ENCODE measurements around the gene DIO3.

The DIO3 gene

DNA sequence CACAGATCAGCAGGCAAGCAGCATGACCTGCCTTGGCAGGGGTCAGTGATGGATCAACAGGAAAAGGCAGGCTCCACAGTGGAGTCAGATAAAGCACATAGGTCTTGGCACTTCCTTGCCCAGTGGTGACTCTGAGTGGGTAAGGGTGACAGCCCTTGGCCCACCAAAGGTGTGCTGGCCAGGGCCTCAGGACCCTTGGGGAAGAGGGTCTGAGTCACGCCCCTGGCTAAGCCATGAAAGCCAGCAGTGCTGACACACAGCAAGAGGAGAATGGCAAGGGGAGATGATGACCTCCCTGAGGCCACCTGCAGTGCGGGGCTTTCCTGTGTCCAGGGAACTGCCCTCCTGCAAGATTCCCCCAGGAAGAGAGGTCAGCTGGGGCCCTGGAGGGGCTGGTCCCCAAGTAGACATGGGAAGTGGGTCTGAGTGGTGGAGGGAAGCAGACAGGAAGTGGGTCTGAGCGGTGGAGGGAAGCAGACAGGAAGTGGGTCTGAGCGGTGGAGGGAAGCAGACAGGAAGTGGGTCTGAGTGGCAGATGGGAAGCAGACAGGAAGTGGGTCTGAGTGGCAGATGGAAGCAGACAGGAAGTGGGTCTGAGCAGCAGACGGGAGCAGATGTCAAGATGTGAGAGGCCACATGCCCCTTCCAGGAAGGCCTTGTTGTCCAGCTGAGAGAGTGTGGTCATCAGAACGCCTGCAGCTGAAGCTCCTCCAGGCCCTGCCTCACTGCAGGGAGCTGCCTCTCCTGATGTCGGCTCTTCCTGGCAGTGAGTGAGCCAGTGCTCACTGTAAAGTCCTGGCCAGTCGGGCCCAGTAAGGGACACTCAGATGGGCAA lies 34.8 kb downstream of the DIO3 start:
- TF ChIP-seq, protein P1, sequence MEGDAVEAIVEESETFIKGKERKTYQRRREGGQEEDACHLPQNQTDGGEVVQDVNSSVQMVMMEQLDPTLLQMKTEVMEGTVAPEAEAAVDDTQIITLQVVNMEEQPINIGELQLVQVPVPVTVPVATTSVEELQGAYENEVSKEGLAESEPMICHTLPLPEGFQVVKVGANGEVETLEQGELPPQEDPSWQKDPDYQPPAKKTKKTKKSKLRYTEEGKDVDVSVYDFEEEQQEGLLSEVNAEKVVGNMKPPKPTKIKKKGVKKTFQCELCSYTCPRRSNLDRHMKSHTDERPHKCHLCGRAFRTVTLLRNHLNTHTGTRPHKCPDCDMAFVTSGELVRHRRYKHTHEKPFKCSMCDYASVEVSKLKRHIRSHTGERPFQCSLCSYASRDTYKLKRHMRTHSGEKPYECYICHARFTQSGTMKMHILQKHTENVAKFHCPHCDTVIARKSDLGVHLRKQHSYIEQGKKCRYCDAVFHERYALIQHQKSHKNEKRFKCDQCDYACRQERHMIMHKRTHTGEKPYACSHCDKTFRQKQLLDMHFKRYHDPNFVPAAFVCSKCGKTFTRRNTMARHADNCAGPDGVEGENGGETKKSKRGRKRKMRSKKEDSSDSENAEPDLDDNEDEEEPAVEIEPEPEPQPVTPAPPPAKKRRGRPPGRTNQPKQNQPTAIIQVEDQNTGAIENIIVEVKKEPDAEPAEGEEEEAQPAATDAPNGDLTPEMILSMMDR (IDR thresholded peaks at IDR 0.05; ENCODE audit: control insufficient read depth, insufficient read depth, low read depth, low read length, missing control alignments): no peak
- H3K4me3 ChIP-seq (ENCODE audit: control insufficient read depth, low read depth, low read length): no peak overlapping the region
- no peak for DNase-seq (ENCODE audit: low read depth)

DNA sequence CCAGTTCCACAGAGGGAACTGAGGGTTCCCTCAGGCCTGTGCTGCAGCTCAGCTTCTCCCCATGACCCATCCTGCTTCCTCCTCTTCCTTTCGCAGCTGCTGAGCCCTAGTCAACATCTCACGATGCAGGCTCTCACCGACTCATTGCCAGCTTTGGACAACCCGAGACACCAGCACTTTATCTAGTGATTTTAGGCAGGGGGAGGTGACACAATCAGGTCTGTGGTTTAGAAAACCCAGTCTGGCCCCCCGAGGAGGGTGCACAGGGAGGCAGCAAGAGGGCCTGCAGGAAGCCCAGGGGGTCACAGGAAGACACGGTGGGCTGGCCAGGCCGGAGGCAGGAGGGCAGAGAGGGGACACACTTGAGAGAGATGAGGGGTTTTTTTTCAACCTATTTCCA lies 35.4 kb downstream of the DIO3 start:
- TF ChIP-seq, protein P1 (IDR thresholded peaks at IDR 0.05; ENCODE audit: control insufficient read depth, insufficient read depth, low read depth, low read length, missing control alignments): no peak
- no peak for DNase-seq (ENCODE audit: low read depth)
- H3K4me3 ChIP-seq (ENCODE audit: control insufficient read depth, low read depth, low read length): no peak overlapping the region

DNA sequence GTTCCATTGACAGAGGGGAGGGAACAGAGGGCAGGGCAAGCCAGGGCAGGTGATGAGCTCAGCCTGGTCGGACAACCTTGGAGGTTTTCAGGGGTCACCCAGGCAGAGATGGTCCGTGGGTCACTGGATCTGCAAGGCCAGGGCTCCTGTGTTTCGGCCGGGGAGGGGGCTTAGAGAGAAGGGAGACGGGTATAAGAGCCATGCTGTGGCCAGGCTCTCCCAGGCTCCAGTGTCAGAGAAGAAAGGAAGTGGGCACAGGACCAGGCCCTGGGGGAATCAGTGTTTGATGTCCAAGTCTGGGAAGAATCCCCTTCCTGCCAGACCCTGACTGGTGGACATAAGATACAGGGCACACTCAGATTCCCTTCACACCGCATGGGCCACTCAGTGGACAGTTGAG lies 36.9 kb downstream of the DIO3 start:
- TF ChIP-seq, protein P1 (IDR thresholded peaks at IDR 0.05; ENCODE audit: control insufficient read depth, insufficient read depth, low read depth, low read length, missing control alignments): no peak
- DNase-seq (ENCODE audit: low read depth): no peak
- no peak overlapping the region for H3K4me3 ChIP-seq (ENCODE audit: control insufficient read depth, low read depth, low read length)

DNA sequence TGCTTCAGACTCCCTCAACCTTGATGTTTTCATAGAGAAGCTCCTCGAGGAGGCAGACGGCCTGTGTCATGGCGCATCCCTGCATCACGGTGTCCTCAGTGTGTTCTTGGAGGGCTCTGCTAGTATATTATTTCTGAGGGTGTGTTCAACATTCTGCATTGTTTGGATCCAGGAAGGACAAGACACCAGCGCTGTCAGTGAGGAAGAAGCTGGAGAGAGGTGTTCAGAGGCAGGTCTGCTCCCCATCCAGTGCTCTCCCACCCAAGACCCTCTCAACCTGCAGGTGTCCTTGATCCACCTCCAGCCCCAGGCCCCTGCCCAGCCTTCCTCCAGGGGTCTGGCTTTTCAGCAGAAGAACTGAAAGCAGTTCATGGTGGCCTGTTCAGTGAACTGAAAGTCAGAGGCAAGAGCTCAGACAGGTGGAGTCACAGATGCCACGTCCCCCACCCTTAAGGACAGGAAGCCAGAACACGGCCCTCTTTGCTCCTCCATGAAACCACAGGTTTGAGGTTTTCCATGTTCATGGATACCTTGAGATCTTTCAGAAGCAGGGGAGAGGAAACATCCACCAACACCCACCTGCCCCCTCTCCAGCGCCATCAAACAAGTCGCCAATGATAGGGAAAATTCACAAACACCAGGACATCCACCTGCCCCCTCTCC lies 37.4 kb downstream of the DIO3 start:
- no peak for DNase-seq (ENCODE audit: low read depth)
- TF ChIP-seq, protein P1 (IDR thresholded peaks at IDR 0.05; ENCODE audit: control insufficient read depth, insufficient read depth, low read depth, low read length, missing control alignments): no peak
- no peak overlapping the region for H3K4me3 ChIP-seq (ENCODE audit: control insufficient read depth, low read depth, low read length)

DNA sequence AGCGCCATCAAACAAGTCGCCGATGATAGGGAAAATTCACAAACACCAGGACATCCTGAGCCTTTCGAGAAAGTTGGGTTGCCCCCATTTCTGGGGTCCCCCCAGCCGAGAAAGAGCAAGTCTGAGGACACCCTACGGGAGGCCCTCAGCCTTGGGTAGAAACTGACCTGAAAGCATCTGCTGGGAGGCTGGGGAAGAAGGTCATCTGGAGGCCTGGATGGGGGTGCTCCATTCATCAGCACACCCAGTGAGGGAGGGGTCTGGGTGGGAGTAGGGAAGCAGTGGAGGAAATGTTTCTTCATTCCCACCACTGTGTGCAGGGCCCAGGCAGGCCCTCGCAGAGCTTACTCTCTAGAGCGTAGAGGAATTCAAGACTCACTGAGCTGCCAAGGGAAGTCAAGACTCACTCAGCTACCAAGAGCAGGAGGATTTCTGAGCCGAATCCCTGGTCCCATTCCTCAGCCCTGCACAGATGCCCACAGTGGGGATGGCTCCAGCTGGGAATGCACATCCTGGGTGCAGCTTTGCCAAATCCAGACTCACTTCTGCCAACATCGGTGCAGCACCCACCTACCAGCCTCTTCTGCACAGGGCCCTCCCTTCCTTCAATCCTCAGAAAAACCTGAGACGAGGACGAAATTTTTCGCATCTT lies 38.1 kb downstream of the DIO3 start:
- no peak for DNase-seq (ENCODE audit: low read depth)
- TF ChIP-seq, protein P1 (IDR thresholded peaks at IDR 0.05; ENCODE audit: control insufficient read depth, insufficient read depth, low read depth, low read length, missing control alignments): no peak
- H3K4me3 ChIP-seq (ENCODE audit: control insufficient read depth, low read depth, low read length): no peak overlapping the region

DNA sequence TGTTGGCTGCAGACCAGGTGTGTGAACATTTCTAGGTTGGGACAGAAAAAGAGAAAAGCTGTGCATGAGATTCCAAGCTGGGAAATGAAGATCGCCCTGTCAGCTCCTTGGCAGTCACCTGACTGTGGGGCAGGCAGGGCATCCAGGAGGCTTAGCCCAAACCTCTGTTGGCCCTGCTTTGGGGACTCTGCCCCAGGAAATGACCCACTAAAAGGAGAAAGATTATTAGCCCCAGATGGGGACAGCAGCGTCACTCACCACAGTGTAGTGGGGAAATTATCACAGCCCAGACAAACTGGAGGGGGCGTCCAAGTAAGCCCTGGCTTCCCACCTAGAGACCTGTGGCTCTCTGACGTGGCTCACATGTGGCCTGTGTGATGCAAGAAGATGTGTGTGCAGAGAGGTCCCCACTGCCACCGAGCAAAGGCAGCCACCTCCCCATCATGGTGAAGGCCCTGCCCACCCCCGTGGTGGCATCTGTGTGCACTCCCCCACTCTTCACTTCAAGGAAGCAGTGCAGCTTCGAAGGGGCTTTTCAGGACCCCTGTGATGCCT lies 39.1 kb downstream of the DIO3 start:
- no peak for DNase-seq (ENCODE audit: low read depth)
- no peak overlapping the region for H3K4me3 ChIP-seq (ENCODE audit: control insufficient read depth, low read depth, low read length)
- TF ChIP-seq, protein P1 (IDR thresholded peaks at IDR 0.05; ENCODE audit: control insufficient read depth, insufficient read depth, low read depth, low read length, missing control alignments): no peak
